GM18526 (cell line): Measurements from ENCODE around the gene ANKRD17.
A peak's percentile ranks its signal among the peaks of the same experiment; 100 is the strongest.

ENCODE experiments used
- POLR2A ChIP-seq: IDR thresholded peaks from 3 replicates; pipeline ENCODE4 v1.6.1; 2011; ENCODE audit not compliant: insufficient read length; ENCODE audit errors: extremely low read depth

Gene ANKRD17

DNA sequence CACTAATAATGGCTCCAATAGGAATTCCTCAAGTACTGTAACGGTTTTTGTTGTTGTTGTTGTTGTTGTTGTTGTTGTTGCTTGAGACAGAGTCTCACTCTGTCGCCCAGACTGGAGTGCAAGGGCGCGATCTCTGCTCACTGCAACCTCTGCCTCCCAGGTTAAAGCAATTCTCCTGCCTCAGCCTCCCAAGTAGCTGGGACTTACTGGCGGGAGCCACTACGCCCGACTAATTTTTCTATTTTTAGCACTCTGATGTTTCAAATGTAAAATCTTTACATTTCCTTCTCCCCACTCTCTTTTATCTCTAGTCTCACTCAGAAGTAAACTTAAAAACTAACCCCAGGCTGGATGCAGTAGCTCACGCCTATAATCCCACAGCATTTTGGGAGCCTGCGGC, 8.0 kb downstream of the ANKRD17 start:
- no peak for TF ChIP-seq POLR2A

DNA sequence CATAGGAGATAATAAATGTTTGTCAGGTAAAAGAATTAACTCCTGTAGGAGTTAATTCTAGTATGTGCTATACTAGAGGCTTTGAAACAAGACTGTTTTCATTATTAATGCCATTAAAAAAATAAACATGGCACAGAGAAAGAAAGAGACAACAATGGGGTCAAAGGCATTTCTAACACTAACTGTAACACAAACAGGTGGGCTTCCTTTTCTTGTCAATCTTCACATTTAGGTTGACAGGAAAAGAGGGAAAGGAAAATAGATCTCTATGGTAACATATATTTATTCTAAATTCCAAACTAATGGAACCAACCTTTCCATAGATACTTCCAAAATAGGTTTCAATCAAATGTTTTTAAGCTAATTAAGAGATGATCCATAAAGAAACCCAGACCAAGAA, 9.8 kb downstream of the ANKRD17 start:
- TF ChIP-seq POLR2A = no peak

DNA sequence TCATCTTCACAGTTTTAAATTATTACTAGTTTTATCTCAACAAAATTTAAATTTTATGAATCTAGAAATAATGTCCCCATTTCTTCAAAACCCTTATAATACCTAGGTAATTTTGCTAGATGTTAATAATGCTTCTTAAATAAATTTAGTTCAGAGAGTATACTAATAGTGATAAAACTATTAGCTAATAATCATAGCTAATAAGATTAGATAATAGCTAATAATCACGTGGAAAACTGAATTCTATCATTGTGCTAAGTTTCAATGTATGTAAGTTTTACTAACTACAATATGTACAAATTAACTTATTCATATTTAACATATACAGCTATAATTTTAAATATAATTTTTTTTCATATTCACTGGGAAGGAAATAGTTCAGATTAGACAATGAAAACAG, 10.2 kb downstream of the ANKRD17 start:
- no peak for TF ChIP-seq POLR2A

DNA sequence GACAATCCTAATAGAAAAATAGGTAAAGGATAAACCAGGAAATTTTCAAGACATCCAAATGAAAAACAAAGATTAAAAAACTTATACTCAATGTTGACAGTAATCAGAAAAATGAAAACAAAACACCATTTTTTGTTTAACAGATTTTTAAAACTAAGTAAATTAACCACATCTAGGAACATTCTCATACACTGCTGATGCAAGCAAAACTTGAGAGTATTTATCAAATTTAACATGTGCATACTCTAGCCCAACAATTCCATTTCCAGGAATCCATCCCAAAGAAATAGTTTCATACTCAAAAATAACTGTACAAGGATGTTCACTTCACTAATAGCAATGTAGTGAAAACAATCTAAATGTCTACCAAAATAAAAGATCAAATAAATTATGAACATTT, 11.5 kb downstream of the ANKRD17 start:
- TF ChIP-seq POLR2A = no peak

DNA sequence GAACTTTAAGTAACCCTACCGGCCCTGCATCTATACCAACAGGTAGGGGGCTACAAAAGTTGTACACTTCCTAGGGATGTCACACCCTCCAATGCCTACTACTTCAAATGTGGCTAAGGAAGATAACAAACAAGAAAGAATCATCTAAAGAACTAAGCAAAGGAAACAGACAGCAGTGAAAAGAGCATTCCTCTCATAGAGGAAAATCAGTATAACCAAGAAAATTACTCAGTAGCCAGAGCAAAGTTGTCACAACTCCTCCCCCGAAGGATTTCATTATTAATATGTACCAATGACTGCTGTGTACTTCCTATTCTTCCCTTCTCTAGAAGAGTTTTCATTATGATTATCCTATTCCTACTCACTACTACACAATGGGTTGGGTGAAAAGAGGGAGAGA, 12.6 kb downstream of the ANKRD17 start:
- TF ChIP-seq POLR2A = no peak

DNA sequence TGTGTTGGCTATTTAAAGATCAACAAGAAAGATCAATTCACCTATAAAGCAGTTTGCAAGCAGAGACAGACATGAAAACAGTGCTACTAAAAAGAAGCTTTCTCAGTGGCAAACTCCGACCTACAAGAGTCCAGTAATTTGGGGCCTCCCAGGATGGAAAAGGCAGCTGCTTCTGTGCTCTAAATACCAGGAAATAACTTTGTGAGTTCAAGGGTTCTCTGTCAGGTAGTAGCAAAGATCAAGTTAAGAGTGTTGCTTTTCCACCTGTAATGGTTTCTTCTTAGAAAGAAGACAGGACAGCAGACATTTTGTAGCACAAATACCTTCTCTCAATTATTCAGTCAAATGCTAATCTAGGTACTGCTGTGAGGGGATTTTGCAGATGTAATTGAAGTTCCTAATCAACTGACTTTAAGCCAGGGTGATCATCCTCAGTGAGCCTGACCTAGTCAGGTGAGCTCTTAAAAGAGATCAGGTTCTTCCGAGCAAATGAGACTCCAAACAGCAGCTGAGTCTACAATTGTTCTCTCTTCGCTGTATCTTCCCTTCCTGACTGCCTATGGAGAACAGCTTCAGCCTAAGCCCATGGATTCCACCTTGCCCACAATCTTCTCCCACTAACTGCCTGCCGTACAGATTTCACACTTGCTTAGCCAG, 13.5 kb downstream of the ANKRD17 start:
- no peak for TF ChIP-seq POLR2A

DNA sequence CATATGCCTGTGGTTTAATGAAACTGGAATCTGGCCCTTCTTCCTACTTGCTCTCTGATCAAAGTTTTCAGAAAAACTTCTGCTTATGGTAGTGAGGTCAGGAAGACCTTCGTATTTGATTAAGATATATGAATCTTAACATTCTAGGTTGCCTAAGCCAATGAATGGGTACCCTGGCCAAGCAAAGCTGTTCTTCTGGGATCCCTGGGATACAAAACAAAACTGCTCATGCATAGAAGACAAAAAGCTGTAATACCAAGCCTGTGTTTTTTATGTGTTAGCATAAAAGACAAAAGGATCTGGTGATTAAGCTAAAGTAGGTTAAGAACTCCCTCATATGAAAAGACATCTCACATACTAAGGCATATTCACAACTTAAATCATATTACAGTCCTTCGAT, 21.6 kb downstream of the ANKRD17 start:
- TF ChIP-seq POLR2A = no peak

DNA sequence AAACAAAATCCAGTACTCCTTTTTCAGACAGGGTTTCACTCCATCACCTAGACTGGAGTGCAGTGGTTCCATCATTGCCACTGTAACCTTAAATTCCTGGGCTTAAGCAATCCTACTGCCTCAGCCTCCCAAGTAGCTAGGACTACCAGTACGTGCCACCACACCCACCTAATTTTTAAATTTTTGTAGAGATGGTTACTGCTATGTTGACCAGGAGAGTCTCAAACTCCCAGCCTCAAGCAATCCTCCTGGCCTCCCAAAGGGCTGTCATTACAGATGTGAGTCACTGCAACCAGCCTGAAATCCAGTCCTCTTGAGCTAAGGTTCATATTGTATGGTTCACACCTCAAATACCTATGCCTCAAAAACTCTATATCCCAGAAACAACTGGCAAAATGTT, 22.4 kb downstream of the ANKRD17 start:
- TF ChIP-seq POLR2A = no peak

DNA sequence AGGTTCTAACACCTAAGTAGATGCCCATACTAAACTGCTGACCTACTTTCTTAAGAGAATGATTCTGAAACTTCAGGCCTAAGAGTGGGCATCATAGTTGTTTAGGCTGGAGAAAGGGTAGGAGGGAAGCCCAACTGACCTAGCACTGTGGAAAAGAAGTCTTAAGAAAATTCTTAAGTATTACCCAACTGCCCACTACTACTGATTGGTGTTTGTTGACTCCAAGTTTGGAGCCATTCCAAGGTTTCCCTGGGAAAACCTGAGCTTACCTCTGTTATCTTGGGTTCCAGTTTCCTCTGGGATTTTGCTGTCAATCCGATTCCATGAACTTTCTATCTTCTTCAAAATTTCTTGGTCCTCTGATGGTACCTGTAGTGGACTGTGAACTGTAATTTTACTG, 23.9 kb downstream of the ANKRD17 start:
- TF ChIP-seq POLR2A = no peak

DNA sequence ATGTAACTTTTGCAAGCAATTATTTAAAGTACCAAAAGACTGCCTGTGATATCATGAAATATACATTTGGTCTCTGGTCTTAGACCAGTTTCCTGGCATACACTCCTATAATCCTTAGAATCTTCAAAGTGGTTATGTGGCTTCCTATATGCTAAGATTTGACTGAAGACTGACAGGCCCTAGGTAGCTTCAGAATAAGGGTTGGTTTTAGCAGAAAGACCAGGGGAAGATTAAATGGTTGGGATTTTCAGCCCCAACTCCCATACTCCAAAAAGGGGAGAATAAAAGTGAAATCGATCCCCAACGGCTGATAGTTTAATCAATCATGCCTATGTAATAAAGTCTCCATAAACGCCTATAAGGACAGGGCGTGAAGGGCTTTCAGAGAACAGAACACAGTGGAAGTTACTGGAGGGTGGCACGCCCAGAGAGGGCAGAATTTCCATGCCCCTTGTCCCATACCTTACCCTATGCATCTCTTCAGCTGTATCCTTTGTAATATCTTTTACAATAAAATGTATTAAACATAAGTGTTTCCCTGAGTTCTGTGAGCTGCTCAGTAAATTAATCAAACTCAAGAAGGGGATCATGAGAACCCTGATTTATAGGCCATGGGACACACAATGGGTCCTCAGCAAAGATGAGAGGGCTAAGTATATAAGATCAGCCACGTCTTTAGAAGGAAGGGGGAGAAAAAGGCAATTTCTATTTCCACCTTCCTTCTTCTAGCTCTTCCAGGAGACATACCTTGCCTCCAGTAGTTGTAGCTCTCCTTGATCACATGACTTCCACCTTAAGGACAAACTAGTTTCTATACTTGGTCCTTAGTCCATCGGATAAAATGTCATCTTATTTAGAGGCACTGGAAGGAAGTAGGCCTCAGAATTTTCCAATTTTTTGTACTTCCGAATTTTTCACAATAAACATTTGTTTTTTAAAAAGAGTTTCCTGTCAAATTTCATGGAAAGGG, 26.8 kb downstream of the ANKRD17 start:
- TF ChIP-seq POLR2A = no peak

DNA sequence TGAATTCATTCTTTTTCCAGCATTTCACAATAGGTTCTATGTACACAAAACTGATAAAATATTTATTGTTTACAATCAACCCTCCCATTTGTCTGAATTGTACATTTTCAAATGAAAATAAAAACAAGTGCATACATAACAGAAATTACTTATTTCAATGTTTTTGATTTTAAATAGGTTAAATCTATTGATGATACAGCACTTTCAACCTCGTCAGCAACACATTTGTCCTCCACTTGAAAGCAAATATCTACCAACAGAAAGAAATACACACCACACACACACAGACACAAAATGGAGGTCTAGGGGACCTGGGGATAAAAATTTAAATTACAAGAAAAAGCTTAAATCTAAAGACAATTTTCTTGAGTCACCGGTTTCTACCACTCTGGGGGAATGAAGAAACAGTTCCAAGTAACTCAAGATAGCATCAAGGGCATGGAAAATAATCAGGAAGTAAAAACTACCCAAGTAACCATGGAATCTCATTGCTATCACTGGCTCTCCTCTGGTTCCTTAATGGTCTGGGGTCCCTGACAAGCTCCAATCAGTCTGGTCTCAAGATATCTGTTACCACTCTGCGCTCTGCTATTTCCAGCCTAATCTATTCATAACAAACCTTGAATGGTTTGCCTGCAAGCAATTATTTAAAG, 27.6 kb downstream of the ANKRD17 start:
- TF ChIP-seq POLR2A = no peak

DNA sequence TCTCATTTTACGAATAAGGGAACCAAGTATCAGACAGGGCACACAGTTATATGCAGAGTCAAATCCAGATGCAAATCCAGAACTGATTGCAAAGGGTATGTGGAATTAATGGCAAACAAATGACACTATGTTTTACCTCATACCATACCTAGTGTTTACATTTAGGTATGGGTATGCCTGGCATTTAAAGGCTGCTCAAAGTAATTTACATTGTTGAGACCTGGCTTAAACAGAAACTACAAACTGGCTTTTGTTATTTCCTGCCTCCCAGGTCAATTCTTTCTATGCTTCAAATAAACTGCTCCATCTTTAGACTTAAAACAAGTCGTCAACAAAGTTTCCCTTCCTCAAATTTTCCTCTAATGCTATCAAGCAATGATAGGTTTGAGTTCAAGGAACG, 33.7 kb downstream of the ANKRD17 start:
- no peak for TF ChIP-seq POLR2A

DNA sequence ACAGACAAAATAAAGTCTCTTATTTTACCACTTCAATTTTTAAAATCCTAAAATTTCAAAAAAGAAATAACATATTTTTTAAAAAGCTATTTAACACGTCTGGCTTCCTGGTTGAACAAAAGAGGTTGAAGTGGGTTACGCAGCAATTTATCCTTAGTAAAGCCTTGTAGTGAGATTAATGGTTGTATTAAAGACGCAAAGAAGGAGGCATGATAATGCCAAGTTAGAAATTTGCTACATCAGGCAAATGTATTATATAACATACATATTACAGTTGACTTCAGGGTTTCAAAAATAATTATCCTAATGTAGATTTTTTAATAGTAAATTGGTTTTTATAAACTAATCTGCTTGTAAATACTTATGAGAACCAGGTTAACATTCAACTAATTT, 35.3 kb downstream of the ANKRD17 start:
- TF ChIP-seq POLR2A = no peak

DNA sequence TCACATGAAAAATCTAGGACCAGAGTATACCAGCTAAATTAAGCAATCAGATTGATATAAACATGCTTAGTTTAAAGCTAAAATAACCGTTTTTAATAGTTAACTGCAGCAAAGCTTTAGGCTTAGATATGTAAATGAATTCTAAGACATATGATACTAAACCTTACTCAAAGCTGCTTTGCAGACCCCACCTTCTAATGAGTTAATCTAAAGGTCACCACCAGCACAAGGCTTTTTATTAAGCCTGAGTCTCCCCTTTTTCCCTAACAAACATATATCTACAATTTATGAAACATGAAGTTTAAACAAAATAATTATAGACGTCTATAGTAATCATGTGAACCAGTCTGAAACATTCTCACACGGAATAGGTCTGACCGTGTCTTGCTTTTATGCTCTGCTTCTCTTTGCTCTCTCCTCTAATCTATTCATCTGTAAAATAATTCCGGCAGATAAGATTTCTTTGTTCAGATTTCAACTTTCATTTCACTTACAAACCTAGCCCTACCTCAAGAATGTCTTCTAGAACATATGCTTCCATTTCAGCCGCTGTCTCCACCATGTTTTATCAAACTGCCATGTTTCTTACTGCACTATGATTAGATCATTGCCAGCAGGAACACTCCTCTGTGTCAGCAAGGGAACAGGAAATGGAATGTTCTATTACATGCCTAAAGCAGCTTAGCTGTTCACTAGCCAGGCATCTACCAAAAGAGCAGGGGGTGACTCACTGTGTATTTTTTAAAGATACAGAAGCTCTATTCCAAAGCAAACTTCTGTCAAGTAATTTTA, 35.9 kb downstream of the ANKRD17 start:
- TF ChIP-seq POLR2A = peak; percentile 61

DNA sequence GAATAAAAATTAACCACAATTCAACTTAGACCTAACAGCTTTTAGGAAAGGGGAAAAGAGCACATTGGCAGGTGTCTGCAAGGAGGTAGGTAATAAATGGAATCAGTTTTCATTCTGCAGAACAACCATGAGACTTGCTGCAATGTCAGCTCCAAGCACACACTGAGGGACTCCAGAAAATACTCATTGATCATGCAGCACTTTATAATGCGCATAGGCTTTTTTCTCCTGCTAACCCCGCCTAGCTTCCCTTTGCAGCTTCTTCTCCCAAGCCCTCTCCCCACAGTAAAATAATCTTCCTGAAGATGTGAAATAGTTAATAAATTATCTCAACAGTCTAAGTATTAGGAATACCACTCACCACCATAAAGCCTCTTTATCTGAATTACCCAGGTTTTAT, 36.9 kb downstream of the ANKRD17 start:
- TF ChIP-seq POLR2A = no peak
